Ishikawa (cell line): ENCODE data around the gene SAP30.

Experiments
- CREB1 ChIP-seq: IDR thresholded peaks from 2 replicates; pipeline ENCODE4 v1.6.1; 2012; ENCODE audit warnings: low read depth
- EGR1 ChIP-seq: IDR thresholded peaks from 2 replicates; pipeline ENCODE4 v1.6.1; 2012
- EP300 ChIP-seq: IDR thresholded peaks from 2 replicates; pipeline ENCODE4 v1.6.1; 2012; ENCODE audit warnings: borderline replicate concordance
- MAX ChIP-seq: IDR thresholded peaks from 2 replicates; pipeline ENCODE4 v1.6.1; 2012
- RAD21 ChIP-seq: IDR thresholded peaks from 2 replicates; pipeline ENCODE4 v1.6.1; 2012; ENCODE audit warnings: low read depth
- REST ChIP-seq: IDR thresholded peaks from 2 replicates; pipeline ENCODE4 v1.6.1; 2012; ENCODE audit warnings: low read depth, mild to moderate bottlenecking
- TAF1 ChIP-seq: IDR thresholded peaks from 2 replicates; pipeline ENCODE4 v1.6.1; 2012; ENCODE audit warnings: low read depth, mild to moderate bottlenecking
- TCF12 ChIP-seq: IDR thresholded peaks from 2 replicates; pipeline ENCODE4 v1.6.1; 2012; ENCODE audit warnings: low read depth
- TEAD4 ChIP-seq: IDR thresholded peaks from 2 replicates; pipeline ENCODE4 v1.6.1; 2012
- YY1 ChIP-seq: IDR thresholded peaks from 2 replicates; pipeline ENCODE4 v1.6.1; 2012; ENCODE audit warnings: low read depth
- TF ChIP-seq, protein P1 (sequence below): IDR thresholded peaks from 2 replicates; pipeline ENCODE4 v1.6.1; 2012

DNA sequence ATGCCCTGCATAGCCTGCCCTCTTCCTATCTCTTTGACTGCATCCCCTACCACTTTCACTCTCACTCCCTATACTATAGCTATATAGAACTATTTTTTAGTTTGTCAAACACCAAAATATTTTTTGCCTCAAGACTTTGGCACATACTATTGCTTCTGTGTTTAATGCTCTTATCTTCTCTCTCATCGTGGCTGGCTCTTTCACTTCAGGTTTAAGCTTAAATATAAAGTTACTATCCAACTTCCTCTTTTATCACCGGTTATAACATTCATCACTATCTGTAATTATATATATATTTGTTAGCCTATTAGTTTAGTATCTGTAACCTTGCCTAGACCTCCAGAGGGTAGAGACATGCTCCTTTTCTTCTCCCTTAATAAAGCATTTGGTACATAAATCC is 25.1 kb upstream of the SAP30 start:
- no peak for TF ChIP-seq RAD21
- no peak for TF ChIP-seq EP300
- TF ChIP-seq EGR1 = no peak
- TF ChIP-seq YY1 = no peak
- TF ChIP-seq TAF1 = no peak
- TF ChIP-seq, protein P1, sequence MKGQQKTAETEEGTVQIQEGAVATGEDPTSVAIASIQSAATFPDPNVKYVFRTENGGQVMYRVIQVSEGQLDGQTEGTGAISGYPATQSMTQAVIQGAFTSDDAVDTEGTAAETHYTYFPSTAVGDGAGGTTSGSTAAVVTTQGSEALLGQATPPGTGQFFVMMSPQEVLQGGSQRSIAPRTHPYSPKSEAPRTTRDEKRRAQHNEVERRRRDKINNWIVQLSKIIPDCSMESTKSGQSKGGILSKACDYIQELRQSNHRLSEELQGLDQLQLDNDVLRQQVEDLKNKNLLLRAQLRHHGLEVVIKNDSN = no peak
- no peak for TF ChIP-seq TCF12
- no peak for TF ChIP-seq MAX
- TF ChIP-seq REST = no peak
- TF ChIP-seq TEAD4 = no peak
- TF ChIP-seq CREB1 = no peak
